K562 (cell line): ENCODE measurements around the gene PHKG2. TPM values are rescaled to one million over a fixed set of nuclear protein-coding genes. Genes with fewer than 3 reads are reported as not detected.

Source experiments
- FOXO4 ChIP-seq: fragments of 450-650 bp; formaldehyde crosslinking; IDR thresholded peaks from 2 replicates; pipeline ENCODE4 v1.4.0; 2020; ENCODE audit warnings: mild to moderate bottlenecking, moderate library complexity
- GTF2A2 ChIP-seq: IDR thresholded peaks from 2 replicates; pipeline ENCODE4 v1.6.1; 2016; ENCODE audit warnings: mild to moderate bottlenecking, missing genetic modification characterization, missing compliant biosample characterization
- HSF4 ChIP-seq: fragments of 250-450 bp; sonication (Bioruptor Pico); IDR thresholded peaks from 2 replicates; pipeline ENCODE4 v2.1.2; 2022; ENCODE audit warnings: mild to moderate bottlenecking, moderate library complexity, borderline replicate concordance
- ILK ChIP-seq: fragments of 450-650 bp; IDR thresholded peaks from 2 replicates; pipeline ENCODE4 v1.6.1; 2016; ENCODE audit warnings: missing genetic modification characterization, low read depth, mild to moderate bottlenecking, missing compliant biosample characterization, moderate library complexity, borderline replicate concordance
- MBD2 ChIP-seq: sonication (generic); IDR thresholded peaks from 2 replicates; pipeline ENCODE4 v1.6.1; 2016; ENCODE audit warnings: low read depth, borderline replicate concordance
- MCM5 ChIP-seq: fragments of 450-650 bp; IDR thresholded peaks from 2 replicates; pipeline ENCODE4 v1.6.1; 2016; ENCODE audit warnings: low read depth
- MEF2D ChIP-seq: conservative IDR thresholded peaks from 2 replicates; pipeline ENCODE4 v1.6.1; 2016; ENCODE audit warnings: low read depth, missing genetic modification characterization, missing compliant biosample characterization
- MNT ChIP-seq, 2 experiments: fragments of 450-650 bp; conservative IDR thresholded peaks; 2 replicates each; pipeline ENCODE4 v1.6.1; 2017; ENCODE audit warnings: mild to moderate bottlenecking in 2 of 2, moderate library complexity in 2 of 2
- MXD1 ChIP-seq: fragments of 250-450 bp; sonication (Bioruptor Pico); IDR thresholded peaks from 2 replicates; pipeline ENCODE4 v1.8.0; 2021; ENCODE audit warnings: borderline replicate concordance, mild to moderate bottlenecking, moderate library complexity; ENCODE audit not compliant: poor library complexity, severe bottlenecking
- PHB2 ChIP-seq: fragments of 450-650 bp; IDR thresholded peaks from 2 replicates; pipeline ENCODE4 v1.6.1; 2017; ENCODE audit warnings: low read depth
- PHF8 ChIP-seq: fragments of 200-600 bp; sonication (generic); IDR thresholded peaks from 2 replicates; pipeline ENCODE4 v1.6.1; 2012; ENCODE audit warnings: mixed run types, mild to moderate bottlenecking, inconsistent platforms, low read length, moderate library complexity, borderline replicate concordance
- RBFOX2 ChIP-seq: fragments of 200-400 bp; formaldehyde crosslinking; IDR thresholded peaks from 2 replicates; pipeline ENCODE4 v1.6.1; 2017; ENCODE audit warnings: low read depth, mild to moderate bottlenecking, low read length, moderate library complexity
- RCOR1 ChIP-seq, 2 experiments: IDR thresholded peaks; 2 replicates each; pipeline ENCODE4 v1.6.1; 2012; ENCODE audit warnings: low read depth in 2 of 2, low read length in 2 of 2, borderline replicate concordance in 1 of 2, improper control_type of control experiment in 1 of 2
- SIRT6 ChIP-seq: IDR thresholded peaks from one replicate; pipeline ENCODE4 v1.6.1; 2012; ENCODE audit warnings: low read depth, mild to moderate bottlenecking, control low read depth, inconsistent platforms, low read length, moderate library complexity
- SMARCB1 ChIP-seq: IDR thresholded peaks from 2 replicates; pipeline ENCODE4 v1.6.1; 2011; ENCODE audit warnings: improper control_type of control experiment, low read depth; ENCODE audit not compliant: insufficient read length
- SRSF9 ChIP-seq: fragments of 200-400 bp; formaldehyde crosslinking; IDR thresholded peaks from 2 replicates; pipeline ENCODE4 v1.6.1; 2017; ENCODE audit warnings: low read depth, low read length, borderline replicate concordance
- TFAP4 ChIP-seq: sonication (generic); formaldehyde crosslinking; IDR thresholded peaks from 2 replicates; pipeline ENCODE4 v1.8.0; 2022; ENCODE audit warnings: missing genetic modification reagents, mild to moderate bottlenecking, moderate library complexity, borderline replicate concordance
- TRIM28 ChIP-seq: fragments of 450-650 bp; IDR thresholded peaks from 2 replicates; pipeline ENCODE4 v1.6.1; 2017
- ZNF282 ChIP-seq: sonication (generic); formaldehyde crosslinking; IDR thresholded peaks from 2 replicates; pipeline ENCODE4 v1.8.1; 2023; ENCODE audit warnings: missing genetic modification reagents
- ZNF507 ChIP-seq: conservative IDR thresholded peaks from 2 replicates; pipeline ENCODE4 v1.6.1; 2017; ENCODE audit warnings: missing genetic modification characterization, missing compliant biosample characterization
- ZNF655 ChIP-seq: fragments of 250-450 bp; sonication (Bioruptor Pico); IDR thresholded peaks from 2 replicates; pipeline ENCODE4 v1.5.0; 2021
- ZNF764 ChIP-seq: fragments of 250-450 bp; sonication (Bioruptor Pico); IDR thresholded peaks from 2 replicates; pipeline ENCODE4 v1.4.0; 2020; ENCODE audit warnings: low read depth, mild to moderate bottlenecking, moderate library complexity
- polyA plus RNA-seq, 8 experiments: library from polyadenylated mRNA; depleted of rRNA in 4 of 8; stranded (reverse) in 5 of 8; unstranded in 3 of 8; fragments of >200 nt; fragmentation: Nextera tagmentation in 2 of 8; fragmentation: Illumina TruSeq in 1 of 8; extraction: Ambion mirVana in 2 of 8; extraction: Trizol in 1 of 8; gene quantifications; 2 replicates each; pipeline versions ENCODE4 v1.2.1 to v1.2.3, GENCODE V29; 2011 to 2014; ENCODE audit warnings: inconsistent platforms in 1 of 8, missing spikeins in 1 of 8
- total RNA-seq, 7 experiments: library from RNA; depleted of rRNA in 6 of 7; stranded (reverse); fragments of >200 nt in 6 of 7; fragmentation: Illumina TruSeq in 2 of 7; extraction: Trizol in 2 of 7; gene quantifications; 2 replicates each; pipeline versions ENCODE4 v1.2.1 to v1.2.3, GENCODE V29; 2011 to 2021; ENCODE audit warnings: low replicate concordance in 1 of 7

The PHKG2 gene
- total and polyA plus RNA-seq, 9 of the 15 experiments (the other 6 are each of a cell fraction or from before 2014, with no cell fraction given) = 5.8 to 54.2 (median 30.7) TPM

- TF ChIP-seq SRSF9 = no peak
- no peak for TF ChIP-seq TRIM28
- TF ChIP-seq PHF8 = peak; percentile 83; the same call in 1 of the 2 replicates
- TF ChIP-seq TFAP4 (CRISPR knock-in tag) = peak; percentile 69
- TF ChIP-seq GTF2A2 (tag) = no peak
- peak; percentile 36; the same call in 1 of the 2 replicates for TF ChIP-seq MBD2
- TF ChIP-seq HSF4 (CRISPR knock-in tag) = no peak
- no peak for TF ChIP-seq MEF2D (tag)
- peak; percentile 66 to 87; a peak in 3 of 4 replicates for TF ChIP-seq MNT (conservative IDR thresholded peaks at IDR 0.05)
- no peak for TF ChIP-seq ILK (tag)
- no peak for TF ChIP-seq ZNF655
- TF ChIP-seq SMARCB1 = no peak
- TF ChIP-seq RCOR1 (IDR thresholded peaks at IDR 0.05; ENCODE audit: borderline replicate concordance in 1 of 2, low read depth in 2 of 2, low read length in 2 of 2) = peak in 1 of 2 experiments; percentile 41; a peak in 1 of 4 replicates
- TF ChIP-seq ZNF507 (tag) = no peak
- TF ChIP-seq MXD1 (CRISPR knock-in tag) = peak; percentile 39
- no peak for TF ChIP-seq ZNF282 (CRISPR knock-in tag)
- TF ChIP-seq PHB2 = no peak
- no peak for TF ChIP-seq SIRT6
- TF ChIP-seq ZNF764 (CRISPR knock-in tag) = no peak
- no peak for TF ChIP-seq MCM5
- TF ChIP-seq FOXO4 (CRISPR knock-in tag) = no peak
- TF ChIP-seq RBFOX2 = peak; percentile 84
Measured at GRCh38 chr16:30761928-30762902, 14.0 kb downstream of the PHKG2 start, which contains the start of the genes CFAP119 and RNF40 (continued).
